ENCODE data around the gene PTGER2. TPM values are rescaled to one million over a fixed set of nuclear protein-coding genes. Genes with fewer than 3 reads are reported as not detected.

Gene PTGER2
- total RNA-seq, 2 experiments from 2014 or later: 0.67 to 1.2 TPM

DNA sequence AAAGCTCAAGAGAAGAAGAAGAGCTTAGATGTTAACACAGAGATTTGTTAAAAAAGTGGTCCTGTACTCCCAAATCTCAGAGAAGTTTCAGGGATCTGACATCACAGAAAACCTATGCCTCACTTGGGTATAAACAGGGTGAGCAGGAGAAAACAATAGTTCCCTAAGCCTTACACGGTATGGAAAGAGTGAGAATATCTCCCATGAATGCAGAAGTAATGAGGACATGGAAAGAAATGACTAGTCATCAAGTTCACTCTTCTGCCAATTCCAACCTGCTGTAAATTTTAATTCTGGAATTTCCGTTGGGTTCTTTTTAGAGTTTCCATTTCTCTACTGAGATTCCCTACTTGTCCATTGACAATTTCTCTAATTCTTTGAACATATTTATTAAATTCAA is 6.2 kb upstream of the PTGER2 start:
- intact Hi-C loops (cut with micrococcal nuclease): no loop called here
- H3K9me3 Mint-ChIP-seq: no peaks in the 10 kb centered on the region
- H3K4me3 Mint-ChIP-seq: no peak overlapping the region
- CTCF ChIA-PET: interaction anchor here (1.2 to 1.7 kb wide), 2 partner anchors 9 to 107 kb away, joined by 3 to 5 read pairs; no protein-coding TSS in a partner anchor
- H3K27ac Mint-ChIP-seq: peak overlapping the region; percentile 10
- no peak for DNase-seq
- peaks cover 31% of the 10 kb centered on the region for H3K4me1 Mint-ChIP-seq (ENCODE audit: low read depth)
- H3K36me3 Mint-ChIP-seq (ENCODE audit: low read depth): no peaks in the 10 kb centered on the region
- H3K27me3 Mint-ChIP-seq (ENCODE audit: low read depth): peaks cover 2% of the 10 kb centered on the region

DNA sequence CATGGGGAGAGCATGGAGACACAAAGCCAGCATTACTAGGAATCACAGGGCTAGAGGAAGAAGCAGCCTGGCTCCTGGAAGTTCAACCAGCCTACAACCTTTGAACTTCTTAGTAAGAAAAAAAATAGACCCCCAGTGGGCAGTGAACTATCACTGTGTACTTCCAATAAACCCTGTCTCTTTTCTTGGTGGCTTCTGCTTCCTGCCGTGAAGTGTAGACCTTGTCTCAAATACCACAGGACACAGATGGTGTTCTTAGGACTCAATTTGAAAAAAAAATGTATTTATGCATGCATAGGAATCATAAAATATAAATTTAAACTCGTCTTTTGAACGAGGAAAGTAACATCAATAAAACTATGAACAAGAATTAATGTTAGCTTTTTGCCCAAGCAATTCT is 3.6 kb upstream of the PTGER2 start:
- Mint-ChIP-seq H3K36me3 (ENCODE audit: low read depth) (peaks cover 1% of the 10 kb centered on the region), H3K9me3 (no peaks in the 10 kb centered on the region), H3K27me3 (ENCODE audit: low read depth) (peaks cover 15% of the 10 kb centered on the region), H3K4me1 (ENCODE audit: low read depth) (peaks cover 45% of the 10 kb centered on the region), H3K4me3 (no peak overlapping the region), H3K27ac (no peak overlapping the region)
- intact Hi-C loops (cut with micrococcal nuclease): loop anchor here (5.0 kb wide), 1 partner anchor 242 kb away; the partner anchor contains the start of genes GPR137C and TXNDC16
- CTCF ChIA-PET: interaction anchor here (2.1 kb wide), 1 partner anchor 10 kb away, joined by 9 read pairs; no protein-coding TSS in a partner anchor
- no peak for DNase-seq

DNA sequence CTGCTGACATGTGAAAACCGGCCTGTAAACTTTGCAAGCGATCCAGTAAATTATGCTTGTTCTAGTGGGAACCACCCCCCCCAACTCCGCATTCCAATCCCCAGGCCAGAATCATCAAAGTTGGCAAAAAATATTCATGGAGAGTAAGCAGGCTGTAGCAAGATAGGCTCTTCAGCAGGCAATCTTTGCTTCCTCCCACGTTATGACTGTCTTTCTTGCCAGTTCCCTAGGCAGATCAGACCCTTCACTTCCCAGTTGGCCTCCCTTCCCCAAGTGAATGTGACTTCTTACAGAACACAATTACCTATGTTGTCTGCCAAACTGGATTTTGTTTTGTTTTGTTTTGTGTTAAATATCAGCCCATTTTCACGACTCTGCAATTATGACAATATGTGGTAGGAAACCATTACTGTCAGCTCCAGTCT is 1.2 kb upstream of the PTGER2 start:
- peaks cover 19% of the 10 kb centered on the region for H3K27me3 Mint-ChIP-seq (ENCODE audit: low read depth)
- H3K4me1 Mint-ChIP-seq (ENCODE audit: low read depth): peaks cover 55% of the 10 kb centered on the region
- no peak overlapping the region for H3K4me3 Mint-ChIP-seq
- no peak overlapping the region for H3K27ac Mint-ChIP-seq
- peaks cover 1% of the 10 kb centered on the region for H3K36me3 Mint-ChIP-seq (ENCODE audit: low read depth)
- CTCF ChIA-PET: interaction anchor here (2.4 kb wide), 1 partner anchor 13 kb away, joined by 12 read pairs; no protein-coding TSS in a partner anchor
- intact Hi-C loops (cut with micrococcal nuclease): loop anchor here (5.0 kb wide), 1 partner anchor 239 kb away; the partner anchor contains the start of genes GPR137C and TXNDC16
- DNase-seq: no peak
- no peaks in the 10 kb centered on the region for H3K9me3 Mint-ChIP-seq

DNA sequence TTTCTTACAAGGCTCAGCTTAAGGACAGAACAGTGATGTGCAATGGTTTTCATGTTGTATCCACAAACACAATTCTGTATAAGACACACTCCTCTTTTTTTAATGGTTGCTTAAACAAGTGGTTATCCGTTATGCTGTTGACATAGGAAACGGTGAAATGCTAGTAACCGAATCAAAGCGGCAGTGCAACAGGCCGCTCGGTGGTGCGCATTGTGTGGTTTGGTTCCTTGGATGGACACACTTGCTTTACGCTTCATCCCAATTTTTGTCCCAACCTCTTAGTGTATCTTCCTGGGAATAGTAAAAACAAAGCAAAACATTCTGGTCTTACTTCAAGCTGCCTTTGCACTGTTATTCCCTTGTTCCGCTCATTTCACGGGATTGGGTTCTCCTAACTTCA is 650 bp upstream of the PTGER2 start:
- H3K27ac Mint-ChIP-seq: no peak overlapping the region
- intact Hi-C loops (cut with micrococcal nuclease): loop anchor here (5.0 kb wide), 1 partner anchor 239 kb away; the partner anchor contains the start of genes GPR137C and TXNDC16
- CTCF ChIA-PET: interaction anchor here (2.4 kb wide), 1 partner anchor 13 kb away, joined by 12 read pairs; no protein-coding TSS in a partner anchor
- H3K4me1 Mint-ChIP-seq (ENCODE audit: low read depth): peaks cover 53% of the 10 kb centered on the region
- H3K4me3 Mint-ChIP-seq: peak overlapping the region; percentile 93
- no peaks in the 10 kb centered on the region for H3K9me3 Mint-ChIP-seq
- H3K27me3 Mint-ChIP-seq (ENCODE audit: low read depth): peaks cover 19% of the 10 kb centered on the region
- DNase-seq: no peak
- peaks cover 1% of the 10 kb centered on the region for H3K36me3 Mint-ChIP-seq (ENCODE audit: low read depth)

DNA sequence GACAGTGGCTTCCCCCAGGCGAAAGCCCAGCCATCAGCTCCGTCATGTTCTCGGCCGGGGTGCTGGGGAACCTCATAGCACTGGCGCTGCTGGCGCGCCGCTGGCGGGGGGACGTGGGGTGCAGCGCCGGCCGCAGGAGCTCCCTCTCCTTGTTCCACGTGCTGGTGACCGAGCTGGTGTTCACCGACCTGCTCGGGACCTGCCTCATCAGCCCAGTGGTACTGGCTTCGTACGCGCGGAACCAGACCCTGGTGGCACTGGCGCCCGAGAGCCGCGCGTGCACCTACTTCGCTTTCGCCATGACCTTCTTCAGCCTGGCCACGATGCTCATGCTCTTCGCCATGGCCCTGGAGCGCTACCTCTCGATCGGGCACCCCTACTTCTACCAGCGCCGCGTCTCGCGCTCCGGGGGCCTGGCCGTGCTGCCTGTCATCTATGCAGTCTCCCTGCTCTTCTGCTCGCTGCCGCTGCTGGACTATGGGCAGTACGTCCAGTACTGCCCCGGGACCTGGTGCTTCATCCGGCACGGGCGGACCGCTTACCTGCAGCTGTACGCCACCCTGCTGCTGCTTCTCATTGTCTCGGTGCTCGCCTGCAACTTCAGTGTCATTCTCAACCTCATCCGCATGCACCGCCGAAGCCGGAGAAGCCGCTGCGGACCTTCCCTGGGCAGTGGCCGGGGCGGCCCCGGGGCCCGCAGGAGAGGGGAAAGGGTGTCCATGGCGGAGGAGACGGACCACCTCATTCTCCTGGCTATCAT is 663 bp downstream of the PTGER2 start:
- H3K4me1 Mint-ChIP-seq (ENCODE audit: low read depth): peaks cover 58% of the 10 kb centered on the region
- DNase-seq: peak; percentile 44
- intact Hi-C loops (cut with micrococcal nuclease): loop anchor here (1.0 to 5.0 kb wide), 5 partner anchors 11 to 478 kb away; partner anchors contain the start of genes GNPNAT1, GPR137C and TXNDC16
- peak overlapping the region; percentile 93 for H3K4me3 Mint-ChIP-seq
- peaks cover 19% of the 10 kb centered on the region for H3K27me3 Mint-ChIP-seq (ENCODE audit: low read depth)
- H3K27ac Mint-ChIP-seq: peak overlapping the region; percentile 79
- H3K9me3 Mint-ChIP-seq: no peaks in the 10 kb centered on the region
- CTCF ChIA-PET: interaction anchor here (1.0 to 2.4 kb wide), 5 partner anchors 10 to 240 kb away, joined by 3 to 12 read pairs (median 5); no protein-coding TSS in a partner anchor
- H3K36me3 Mint-ChIP-seq (ENCODE audit: low read depth): peaks cover 1% of the 10 kb centered on the region

DNA sequence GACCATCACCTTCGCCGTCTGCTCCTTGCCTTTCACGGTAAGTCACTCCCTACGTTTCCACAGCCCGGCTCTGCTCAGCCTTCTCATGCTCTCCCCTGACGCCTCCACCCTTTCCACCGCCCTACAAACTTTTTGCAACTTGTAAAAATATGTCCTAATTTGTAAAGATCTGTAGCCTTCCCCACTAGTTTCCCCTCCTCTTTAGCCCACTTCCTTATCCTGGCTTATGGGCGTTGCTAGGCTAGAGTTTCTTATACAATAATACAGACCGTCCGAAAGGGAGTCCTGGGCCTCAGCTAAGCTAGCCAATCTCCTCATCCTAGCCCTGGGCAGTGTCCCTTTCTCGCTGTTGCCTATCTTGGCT is 1.2 kb downstream of the PTGER2 start:
- peaks cover 58% of the 10 kb centered on the region for H3K4me1 Mint-ChIP-seq (ENCODE audit: low read depth)
- H3K4me3 Mint-ChIP-seq: peak overlapping the region; percentile 93
- H3K27ac Mint-ChIP-seq: peak overlapping the region; percentile 34
- no peak for DNase-seq
- peaks cover 19% of the 10 kb centered on the region for H3K27me3 Mint-ChIP-seq (ENCODE audit: low read depth)
- CTCF ChIA-PET: interaction anchor here (1.3 to 2.4 kb wide), 2 partner anchors 10 to 15 kb away, joined by 3 to 12 read pairs; no protein-coding TSS in a partner anchor
- H3K36me3 Mint-ChIP-seq (ENCODE audit: low read depth): peaks cover 1% of the 10 kb centered on the region
- no peaks in the 10 kb centered on the region for H3K9me3 Mint-ChIP-seq
- intact Hi-C loops (cut with micrococcal nuclease): loop anchor here (1.0 to 5.0 kb wide), 4 partner anchors 10 to 477 kb away; partner anchors contain the start of gene GNPNAT1

DNA sequence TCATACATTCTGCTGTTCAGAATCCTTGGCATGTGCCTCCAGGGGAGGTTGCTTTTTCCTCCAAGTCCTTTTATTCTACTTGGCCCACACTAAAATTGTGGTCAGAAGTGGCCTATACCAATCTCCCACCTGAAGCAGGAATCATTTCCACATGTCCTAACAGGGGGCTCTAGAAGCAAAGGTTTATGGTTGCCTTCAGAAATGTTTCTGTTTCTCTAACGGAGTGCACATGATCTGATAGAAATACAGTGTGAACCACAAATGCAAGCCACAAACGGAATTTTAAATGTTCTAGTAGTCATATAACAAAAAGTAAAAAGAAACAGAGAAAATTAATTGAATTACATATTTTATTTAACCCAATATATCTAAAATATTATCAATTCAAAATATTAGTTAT is 4.0 kb downstream of the PTGER2 start:
- H3K9me3 Mint-ChIP-seq: peaks cover 13% of the 10 kb centered on the region
- peaks cover 15% of the 10 kb centered on the region for H3K27me3 Mint-ChIP-seq (ENCODE audit: low read depth)
- CTCF ChIA-PET: interaction anchor here (1.0 to 1.5 kb wide), 3 partner anchors 11 to 105 kb away, joined by 4 read pairs; no protein-coding TSS in a partner anchor
- H3K36me3 Mint-ChIP-seq (ENCODE audit: low read depth): peaks cover 13% of the 10 kb centered on the region
- H3K4me3 Mint-ChIP-seq: no peak overlapping the region
- no peak overlapping the region for H3K27ac Mint-ChIP-seq
- intact Hi-C loops (cut with micrococcal nuclease): loop anchor here (5.0 kb wide), 1 partner anchor 474 kb away; the partner anchor contains the start of gene GNPNAT1
- peaks cover 40% of the 10 kb centered on the region for H3K4me1 Mint-ChIP-seq (ENCODE audit: low read depth)
- DNase-seq: no peak

DNA sequence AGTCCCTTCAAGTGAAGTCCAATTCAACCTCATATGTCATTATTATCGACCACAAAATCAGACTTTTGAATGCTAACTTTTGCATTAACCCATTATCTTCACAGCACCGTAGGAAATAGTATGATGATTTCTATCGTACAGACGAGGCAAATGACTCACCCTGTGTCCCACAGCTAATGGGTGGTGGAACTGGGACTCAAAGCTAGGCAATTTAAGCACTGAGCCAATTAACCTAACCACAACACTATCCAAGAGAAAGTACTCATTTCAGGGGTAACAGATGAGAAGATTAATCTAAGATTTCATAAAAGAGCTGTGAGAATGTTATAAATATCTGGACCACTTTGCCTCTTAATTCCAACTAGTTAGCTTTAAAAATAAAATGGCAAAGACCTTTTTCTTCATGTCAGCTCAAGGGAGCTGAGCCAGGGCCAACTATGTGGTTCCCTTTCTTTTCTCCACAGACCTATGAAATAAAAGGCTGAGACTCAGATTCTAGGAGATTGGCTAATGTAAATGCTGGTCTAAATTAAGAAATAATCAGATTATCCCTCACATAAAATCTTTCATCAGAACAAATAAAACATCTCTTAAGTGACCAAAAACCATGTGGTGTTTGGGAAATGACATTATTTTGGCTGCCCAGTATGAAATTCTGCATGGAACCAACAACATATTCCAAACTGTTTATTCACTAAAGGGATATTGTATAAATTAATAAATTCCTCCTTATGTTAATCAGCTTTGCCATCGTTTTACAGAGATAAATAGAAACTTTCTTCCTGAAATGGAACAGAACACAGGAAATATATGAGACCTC is 4.9 kb downstream of the PTGER2 start:
- Mint-ChIP-seq H3K4me1 (ENCODE audit: low read depth) (peaks cover 33% of the 10 kb centered on the region), H3K36me3 (ENCODE audit: low read depth) (peaks cover 14% of the 10 kb centered on the region), H3K27ac (no peak overlapping the region), H3K4me3 (no peak overlapping the region), H3K27me3 (ENCODE audit: low read depth) (peaks cover 8% of the 10 kb centered on the region), H3K9me3 (peaks cover 15% of the 10 kb centered on the region)
- CTCF ChIA-PET: interaction anchor here (1.0 to 1.5 kb wide), 3 partner anchors 10 to 85 kb away, joined by 4 read pairs; no protein-coding TSS in a partner anchor
- no peak for DNase-seq
- intact Hi-C loops (cut with micrococcal nuclease): loop anchor here (5.0 kb wide), 1 partner anchor 473 kb away; the partner anchor contains the start of gene GNPNAT1

DNA sequence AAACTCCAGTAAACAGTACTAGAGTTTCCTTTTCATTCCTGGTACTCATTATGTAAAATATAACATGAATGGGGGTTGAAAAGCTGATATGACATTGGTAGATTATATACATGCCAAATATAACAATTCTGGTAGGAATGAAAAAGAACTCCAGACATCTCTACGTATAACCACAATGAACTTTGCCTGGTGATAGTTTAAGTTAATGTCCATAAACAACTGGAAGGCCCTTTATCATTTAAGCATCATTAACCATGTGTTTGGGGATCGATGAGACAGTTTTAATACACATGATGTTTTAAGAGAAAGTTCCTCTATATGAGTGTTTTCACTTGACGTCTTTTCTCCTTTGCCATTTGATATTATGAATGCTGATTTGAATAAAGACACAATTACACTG is 5.8 kb downstream of the PTGER2 start:
- CTCF ChIA-PET: interaction anchor here (1.0 kb wide), 1 partner anchor 84 kb away, joined by 4 read pairs; no protein-coding TSS in a partner anchor
- no peak overlapping the region for H3K27ac Mint-ChIP-seq
- peaks cover 16% of the 10 kb centered on the region for H3K9me3 Mint-ChIP-seq
- H3K4me1 Mint-ChIP-seq (ENCODE audit: low read depth): peaks cover 41% of the 10 kb centered on the region
- no peak for DNase-seq
- peaks cover 7% of the 10 kb centered on the region for H3K27me3 Mint-ChIP-seq (ENCODE audit: low read depth)
- intact Hi-C loops (cut with micrococcal nuclease): loop anchor here (5.0 kb wide), 1 partner anchor 472 kb away; the partner anchor contains the start of gene GNPNAT1
- H3K4me3 Mint-ChIP-seq: no peak overlapping the region
- H3K36me3 Mint-ChIP-seq (ENCODE audit: low read depth): peaks cover 13% of the 10 kb centered on the region

DNA sequence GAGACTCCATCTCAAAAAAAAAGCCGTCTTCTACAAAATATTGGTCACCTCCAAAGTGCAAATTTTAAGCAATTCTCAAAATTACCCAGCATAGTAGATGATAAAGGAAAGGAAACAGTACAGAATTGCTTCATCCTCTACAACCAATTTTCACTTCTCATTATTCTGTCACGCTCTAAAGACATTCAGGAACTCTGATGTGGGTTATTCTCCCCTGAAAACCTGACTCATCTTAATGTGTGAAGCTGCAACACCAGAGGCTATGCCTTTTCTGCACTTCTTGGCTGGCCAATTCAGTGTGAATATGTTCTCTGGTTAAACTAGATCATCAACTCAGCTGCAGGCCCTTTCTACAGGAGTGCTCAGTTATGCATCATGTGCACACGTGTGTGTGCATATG is 11.0 kb downstream of the PTGER2 start:
- peak; percentile 52 for DNase-seq
- Mint-ChIP-seq H3K4me3 (no peak overlapping the region), H3K9me3 (peaks cover 16% of the 10 kb centered on the region), H3K4me1 (ENCODE audit: low read depth) (peaks cover 47% of the 10 kb centered on the region), H3K27ac (peak overlapping the region; percentile 7), H3K36me3 (ENCODE audit: low read depth) (peaks cover 20% of the 10 kb centered on the region), H3K27me3 (ENCODE audit: low read depth) (no peaks in the 10 kb centered on the region)
- CTCF ChIA-PET: interaction anchor here (0.7 to 3.3 kb wide), 4 partner anchors 10 to 145 kb away, joined by 3 to 14 read pairs (median 4); no protein-coding TSS in a partner anchor
- intact Hi-C loops (cut with micrococcal nuclease): loop anchor here (1.0 to 5.0 kb wide), 8 partner anchors 10 to 867 kb away; no protein-coding TSS in a partner anchor

DNA sequence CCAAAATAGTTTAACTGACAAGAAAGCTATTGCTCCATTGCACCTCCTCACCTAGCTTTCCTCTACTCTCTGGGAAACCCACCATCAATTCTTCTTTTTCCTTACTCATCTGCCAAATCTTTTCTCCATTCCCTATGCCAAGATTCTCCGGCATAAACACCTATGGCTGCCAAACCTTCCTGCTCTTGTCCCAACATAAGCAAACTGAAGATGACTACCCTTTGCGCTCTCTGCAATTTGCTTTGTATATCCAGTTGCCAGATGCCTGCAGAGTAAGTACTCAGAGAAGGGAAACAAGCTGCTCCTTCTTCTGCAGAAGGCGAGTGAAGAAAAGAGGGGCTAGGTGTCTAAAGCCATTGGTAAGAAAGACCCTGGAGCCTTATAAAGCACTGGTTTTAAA is 11.5 kb downstream of the PTGER2 start:
- peak overlapping the region; percentile 7 for H3K27ac Mint-ChIP-seq
- CTCF ChIA-PET: interaction anchor here (0.7 to 3.3 kb wide), 4 partner anchors 10 to 145 kb away, joined by 3 to 14 read pairs (median 4); no protein-coding TSS in a partner anchor
- DNase-seq: no peak
- H3K36me3 Mint-ChIP-seq (ENCODE audit: low read depth): peaks cover 20% of the 10 kb centered on the region
- H3K27me3 Mint-ChIP-seq (ENCODE audit: low read depth): no peaks in the 10 kb centered on the region
- intact Hi-C loops (cut with micrococcal nuclease): loop anchor here (1.0 to 5.0 kb wide), 8 partner anchors 10 to 867 kb away; no protein-coding TSS in a partner anchor
- no peak overlapping the region for H3K4me3 Mint-ChIP-seq
- H3K4me1 Mint-ChIP-seq (ENCODE audit: low read depth): peaks cover 49% of the 10 kb centered on the region
- H3K9me3 Mint-ChIP-seq: peaks cover 16% of the 10 kb centered on the region

Measured in activated naive CD4-positive, alpha-beta T cell treated with anti-CD3 and anti-CD28 coated beads for 36 hours (primary cell).